Loucy (cell line): ENCODE measurements around the gene NKG7.

ENCODE experiments used
- H2AFZ ChIP-seq: fragments of 200-600 bp; sonication (generic); 2 replicates; pipeline ENCODE4 v1.6.0; 2016; ENCODE audit warnings: antibody characterized with exemption, mild to moderate bottlenecking, low read length, moderate library complexity
- H3F3A ChIP-seq: fragments of 200-600 bp; 2 replicates; pipeline ENCODE4 v1.6.0; 2016; ENCODE audit warnings: antibody characterized with exemption, low read depth, mild to moderate bottlenecking
- H3K27me3 ChIP-seq: fragments of 200-600 bp; sonication (generic); 2 replicates; pipeline ENCODE4 v1.6.1; 2014; ENCODE audit warnings: low read length, mild to moderate bottlenecking; ENCODE audit not compliant: insufficient read depth, poor library complexity, severe bottlenecking
- H3K36me3 ChIP-seq: fragments of 200-600 bp; sonication (generic); 2 replicates; pipeline ENCODE4 v1.6.1; 2016; ENCODE audit warnings: low read length; ENCODE audit not compliant: insufficient read depth
- H3K4me1 ChIP-seq: fragments of 200-600 bp; sonication (generic); 2 replicates; pipeline ENCODE4 v1.5.1; 2014; ENCODE audit warnings: low read length, mild to moderate bottlenecking; ENCODE audit not compliant: insufficient read depth, poor library complexity, severe bottlenecking
- H3K4me2 ChIP-seq: fragments of 200-600 bp; sonication (generic); 2 replicates; pipeline ENCODE4 v1.6.0; 2014; ENCODE audit warnings: antibody characterized with exemption, low read length, low read depth, mild to moderate bottlenecking; ENCODE audit not compliant: poor library complexity, severe bottlenecking
- H3K4me3 ChIP-seq: fragments of 200-600 bp; sonication (generic); 2 replicates; pipeline ENCODE4 v1.5.1; 2014; ENCODE audit warnings: low read length, mild to moderate bottlenecking, mixed read lengths; ENCODE audit not compliant: poor library complexity, severe bottlenecking
- H3K79me2 ChIP-seq: fragments of 200-600 bp; sonication (generic); 2 replicates; pipeline ENCODE4 v1.6.1; 2014; ENCODE audit warnings: low read length; ENCODE audit not compliant: insufficient read depth
- H3K9ac ChIP-seq: fragments of 200-600 bp; sonication (generic); 2 replicates; pipeline ENCODE4 v1.6.0; 2014; ENCODE audit warnings: mild to moderate bottlenecking, low read depth, low read length, moderate library complexity; ENCODE audit not compliant: poor library complexity, severe bottlenecking
- H3K9me2 ChIP-seq: fragments of 200-600 bp; sonication (generic); replicated peaks from 2 replicates; pipeline ENCODE4 v1.6.1; 2016; ENCODE audit warnings: low read depth, low read length, mixed read lengths
- H3K9me3 ChIP-seq: fragments of 200-600 bp; sonication (generic); 2 replicates; pipeline ENCODE4 v1.6.1; 2014; ENCODE audit warnings: mild to moderate bottlenecking, antibody characterized with exemption, low read length, low read depth; ENCODE audit not compliant: insufficient read depth
- H4K20me1 ChIP-seq: fragments of 200-600 bp; sonication (generic); 2 replicates; pipeline ENCODE4 v1.6.0; 2014; ENCODE audit warnings: antibody characterized with exemption, low read length, mild to moderate bottlenecking; ENCODE audit not compliant: insufficient read depth, poor library complexity, severe bottlenecking
- CTCF ChIP-seq: fragments of 200-600 bp; sonication (generic); conservative IDR thresholded peaks from 2 replicates; pipeline ENCODE4 v1.5.1; 2014; ENCODE audit warnings: mild to moderate bottlenecking, antibody characterized with exemption, low read length
- EZH2phosphoT487 ChIP-seq: fragments of 200-600 bp; IDR thresholded peaks from 2 replicates; pipeline ENCODE4 v1.6.1; 2018; ENCODE audit warnings: antibody characterized with exemption, mild to moderate bottlenecking, moderate library complexity, borderline replicate concordance

Gene NKG7

GRCh38 chr19:51365211-51365964 is 7.1 kb downstream of the NKG7 start:
- Histone ChIP-seq H3K4me3 (peak overlapping the region; percentile 99), H3K79me2 (peaks cover 54% of the 10 kb centered on the region), H3K9me3 (no peaks in the 10 kb centered on the region), H3K9ac (peak overlapping the region; percentile 94), H3K9me2 (no peaks in the 10 kb centered on the region), H4K20me1 (no peaks in the 10 kb centered on the region), H3K36me3 (no peaks in the 10 kb centered on the region), H2AFZ (peak overlapping the region; percentile 83), H3K4me2 (peak overlapping the region; percentile 96), H3K27me3 (no peaks in the 10 kb centered on the region), H3F3A (no peaks in the 10 kb centered on the region), H3K4me1 (peaks cover 47% of the 10 kb centered on the region)
- TF ChIP-seq EZH2phosphoT487 (no peak), CTCF (peak; percentile 49)

- no peaks in the 10 kb centered on the region for H3K9me3 ChIP-seq
- no peaks in the 10 kb centered on the region for H3F3A ChIP-seq
- no peaks in the 10 kb centered on the region for H3K9me2 ChIP-seq
- H3K9ac ChIP-seq = peak overlapping the region; percentile 50
- peak overlapping the region; percentile 16 for H3K4me3 ChIP-seq
- peaks cover 44% of the 10 kb centered on the region for H3K4me1 ChIP-seq
- H2AFZ ChIP-seq = no peak overlapping the region
- H3K27me3 ChIP-seq = no peaks in the 10 kb centered on the region
- peaks cover 46% of the 10 kb centered on the region for H3K79me2 ChIP-seq
- no peaks in the 10 kb centered on the region for H3K36me3 ChIP-seq
- no peaks in the 10 kb centered on the region for H4K20me1 ChIP-seq
- H3K4me2 ChIP-seq = peak overlapping the region; percentile 96
- TF ChIP-seq CTCF (no peak), EZH2phosphoT487 (no peak)
These were observed 8.0 kb downstream of the NKG7 start for GRCh38 chr19:51364200-51365106.

DNA sequence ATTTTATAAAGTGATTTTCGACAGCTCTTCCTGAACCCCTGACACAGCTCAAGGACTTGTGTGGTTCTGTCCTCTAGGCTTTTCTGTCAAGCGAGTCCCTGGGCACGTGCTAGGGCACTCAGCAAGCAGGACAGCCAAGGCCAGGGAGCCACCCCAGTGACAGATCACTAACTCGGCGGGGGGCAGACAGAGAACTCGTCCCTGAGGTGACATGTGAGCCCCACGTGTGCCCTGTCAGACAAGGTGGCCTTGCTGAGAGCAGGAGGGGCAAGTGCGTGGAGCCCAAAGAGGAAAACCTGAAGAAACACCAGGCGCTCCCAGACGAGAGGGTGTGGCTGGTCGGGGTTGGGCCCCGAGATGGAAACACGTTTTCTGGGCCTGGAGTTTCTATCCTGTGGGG is 11.2 kb downstream of the NKG7 start:
- TF ChIP-seq CTCF (no peak), EZH2phosphoT487 (no peak)
- H2AFZ ChIP-seq = no peak overlapping the region
- no peak overlapping the region for H3K4me2 ChIP-seq
- H3K4me3 ChIP-seq = no peak overlapping the region
- no peaks in the 10 kb centered on the region for H3K36me3 ChIP-seq
- H3F3A ChIP-seq = no peaks in the 10 kb centered on the region
- no peaks in the 10 kb centered on the region for H3K9me2 ChIP-seq
- H3K4me1 ChIP-seq = peaks cover 35% of the 10 kb centered on the region
- no peaks in the 10 kb centered on the region for H4K20me1 ChIP-seq
- peaks cover 23% of the 10 kb centered on the region for H3K79me2 ChIP-seq
- no peaks in the 10 kb centered on the region for H3K27me3 ChIP-seq
- no peak overlapping the region for H3K9ac ChIP-seq
- no peaks in the 10 kb centered on the region for H3K9me3 ChIP-seq
